Testis (tissue), 3 donors: ENCODE data around the gene ZNF367. TPM values are rescaled to one million over a fixed set of nuclear protein-coding genes. Genes with fewer than 3 reads are reported as not detected.

ENCODE experiments used
- DNase-seq: peaks from one replicate; pipeline ENCODE4 v3.0.0-alpha.2; 2019
- H3K27ac ChIP-seq, 2 donors: fragments of 200-600 bp; sonication (generic); one replicate each; pipeline ENCODE4 v1.5.1; 2019
- H3K27me3 ChIP-seq: fragments of 200-600 bp; sonication (generic); one replicate; pipeline ENCODE4 v1.5.1; 2019
- H3K36me3 ChIP-seq: fragments of 200-600 bp; sonication (generic); one replicate; pipeline ENCODE4 v1.5.1; 2017; ENCODE audit warnings: low read depth; ENCODE audit errors: missing control alignments
- H3K4me1 ChIP-seq: fragments of 200-600 bp; sonication (generic); one replicate; pipeline ENCODE4 v1.5.1; 2019
- H3K4me3 ChIP-seq, 2 donors: fragments of 200-600 bp; sonication (generic); one replicate each; pipeline ENCODE4 v1.5.1; 2017 to 2019
- H3K9me3 ChIP-seq: fragments of 200-600 bp; sonication (generic); one replicate; pipeline ENCODE4 v1.5.1; 2017
- CTCF ChIP-seq, 3 experiments: fragments of 450-650 bp in 2 of 3; fragments of 200-600 bp in 1 of 3; sonication (generic) in 1 of 3; IDR thresholded peaks; one replicate each; pipeline ENCODE4 v1.5.1; 2016 to 2019; ENCODE audit warnings: antibody characterized with exemption in 3 of 3, mild to moderate bottlenecking in 2 of 3, moderate library complexity in 1 of 3
- POLR2A ChIP-seq: fragments of 450-650 bp; IDR thresholded peaks from one replicate; pipeline ENCODE4 v1.6.1; 2017; ENCODE audit warnings: antibody characterized with exemption, mild to moderate bottlenecking, moderate library complexity
- WGBS, 2 donors: methylation state at CpG; one replicate each; pipeline ENCODE4 v1.1.5; 2018; 5-methylcytosine and 5-hydroxymethylcytosine counted together
- intact Hi-C: fragments of 100-400 bp; cut with DNase I; formaldehyde crosslinking; loops from one replicate; pipeline ENCODE4 v1.15.1; 2023; ENCODE audit warnings: low total_unique reads
- polyA plus RNA-seq: library from polyadenylated mRNA; stranded (reverse); fragments of 350-450 nt; fragmentation: Illumina TruSeq; extraction: RNeasy Lipid Tissue Mini Kit (QIAGEN cat#74804); gene quantifications from one replicate; pipeline ENCODE4 v1.2.3, GENCODE V29; 2014; ENCODE audit warnings: low read depth, low replicate concordance; ENCODE audit not compliant: insufficient read depth
- total RNA-seq, 2 donors: library from RNA; depleted of rRNA; stranded (reverse); fragments of >200 nt; gene quantifications; one replicate each; pipeline ENCODE4 v1.2.3, GENCODE V29; 2016

Gene ZNF367
- total and polyA plus RNA-seq, 3 donors from 2014 or later = 6.9 to 11.3 (median 10.6) TPM

GRCh38 chr9:96348261-96348660 is 69.9 kb downstream of the ZNF367 start:
- no peaks in the 10 kb centered on the region for H3K9me3 ChIP-seq
- TF ChIP-seq CTCF (IDR thresholded peaks at IDR 0.05) = no peak
- no peak for TF ChIP-seq POLR2A
- H3K36me3 ChIP-seq = no peaks in the 10 kb centered on the region
- intact Hi-C loops = no loop called here
- no peak overlapping the region for H3K4me3 ChIP-seq
- no peaks in the 10 kb centered on the region for H3K4me1 ChIP-seq
- H3K27me3 ChIP-seq = no peaks in the 10 kb centered on the region
- H3K27ac ChIP-seq = no peak overlapping the region
- no peak for DNase-seq
- WGBS, 2 donors = 97 to 98% methylated on average over 5 of the region's 5 CpGs

GRCh38 chr9:96345551-96345950 is 72.6 kb downstream of the ZNF367 start:
- no peaks in the 10 kb centered on the region for H3K27me3 ChIP-seq
- 91 to 93% methylated on average over 9 of the region's 9 CpGs for WGBS, 2 donors
- no peaks in the 10 kb centered on the region for H3K9me3 ChIP-seq
- no peaks in the 10 kb centered on the region for H3K4me1 ChIP-seq
- intact Hi-C loops = no loop called here
- DNase-seq = no peak
- H3K27ac ChIP-seq = peak overlapping the region in 1 of 2 donors; percentile 35
- TF ChIP-seq CTCF (IDR thresholded peaks at IDR 0.05) = no peak
- TF ChIP-seq POLR2A = no peak
- H3K36me3 ChIP-seq = no peaks in the 10 kb centered on the region
- no peak overlapping the region for H3K4me3 ChIP-seq

- Histone ChIP-seq H3K4me3 (no peak overlapping the region), H3K36me3 (no peaks in the 10 kb centered on the region), H3K4me1 (no peaks in the 10 kb centered on the region), H3K27ac (peak overlapping the region in 1 of 2 donors; percentile 54), H3K9me3 (no peaks in the 10 kb centered on the region), H3K27me3 (no peaks in the 10 kb centered on the region)
- TF ChIP-seq CTCF (IDR thresholded peaks at IDR 0.05) (no peak), POLR2A (no peak)
- peak; percentile 74 for DNase-seq
- WGBS, 2 donors = 47 to 49% methylated on average over 6 of the region's 6 CpGs
- intact Hi-C loops = no loop called here
Observed at GRCh38 chr9:96344458-96345180, 73.6 kb downstream of the ZNF367 start.

GRCh38 chr9:96343515-96344360 is 74.4 kb downstream of the ZNF367 start:
- 58 to 71% methylated on average over 5 of the region's 5 CpGs for WGBS, 2 donors
- no peaks in the 10 kb centered on the region for H3K36me3 ChIP-seq
- intact Hi-C loops = no loop called here
- no peaks in the 10 kb centered on the region for H3K4me1 ChIP-seq
- TF ChIP-seq CTCF (IDR thresholded peaks at IDR 0.05) = no peak
- no peak for TF ChIP-seq POLR2A
- peak overlapping the region in 1 of 2 donors; percentile 3 for H3K27ac ChIP-seq
- H3K27me3 ChIP-seq = no peaks in the 10 kb centered on the region
- H3K4me3 ChIP-seq = no peak overlapping the region
- DNase-seq = no peak
- no peaks in the 10 kb centered on the region for H3K9me3 ChIP-seq
